Gastrocnemius medialis (tissue), 4 donors: Measurements from ENCODE around the gene IL17RB. TPM values are rescaled to one million over a fixed set of nuclear protein-coding genes. Genes with fewer than 3 reads are reported as not detected.
A peak's percentile ranks its signal among the peaks of the same experiment; 100 is the strongest.

Experiments used
- ATAC-seq, 2 donors: fragments of 150-250 bp; one replicate each; pipeline ENCODE4 v1.9.1; 2016
- DNase-seq, 2 donors: peaks; one replicate each; pipeline ENCODE4 v3.0.0-alpha.2; 2019
- H3K27ac ChIP-seq, 4 donors: fragments of 200-600 bp; sonication (generic); 1 replicate in 1 of 4; 2 replicates in 3 of 4; pipeline ENCODE4 v1.5.1; 2016 to 2018; ENCODE audit warnings: mild to moderate bottlenecking in 2 of 4, moderate library complexity in 1 of 4
- H3K27me3 ChIP-seq, 3 donors: fragments of 200-600 bp; sonication (generic) in 2 of 3; 1 replicate in 1 of 3; 2 replicates in 2 of 3; pipeline versions ENCODE4 v1.5.1 to v1.6.0; 2016 to 2019; ENCODE audit warnings: mild to moderate bottlenecking in 1 of 3, moderate library complexity in 1 of 3
- H3K36me3 ChIP-seq, 2 donors: fragments of 200-600 bp; sonication (generic) in 1 of 2; one replicate each; pipeline ENCODE4 v1.5.1; 2017 to 2018
- H3K4me1 ChIP-seq, 2 donors: fragments of 200-600 bp; sonication (generic) in 1 of 2; one replicate each; pipeline ENCODE4 v1.5.1; 2016 to 2017; ENCODE audit warnings: mild to moderate bottlenecking in 2 of 2
- H3K4me3 ChIP-seq, 4 donors: fragments of 200-600 bp; sonication (generic) in 3 of 4; 1 replicate in 1 of 4; 2 replicates in 3 of 4; pipeline ENCODE4 v1.5.1; 2016 to 2019; ENCODE audit warnings: mild to moderate bottlenecking in 2 of 4
- H3K9me3 ChIP-seq, 3 donors: fragments of 200-600 bp; sonication (generic) in 2 of 3; 1 replicate in 1 of 3; 2 replicates in 2 of 3; pipeline ENCODE4 v1.5.1; 2016 to 2019
- POLR2A ChIP-seq, 2 donors: fragments of 450-650 bp; IDR thresholded peaks; one replicate each; pipeline ENCODE4 v1.6.1; 2017; ENCODE audit warnings: antibody characterized with exemption in 2 of 2, mild to moderate bottlenecking in 2 of 2, moderate library complexity in 2 of 2
- in situ Hi-C, 4 donors: fragments of 200-750 bp; cut with MboI; loops; one replicate each; pipeline versions ENCODE4 v1.15.0 to v1.8.0; 2017; ENCODE audit warnings: low sequenced_read_pairs in 4 of 4
- intact Hi-C: fragments of 100-400 bp; cut with DNase I; formaldehyde crosslinking; loops from one replicate; pipeline ENCODE4 v1.15.1; 2023; ENCODE audit warnings: low total_unique reads
- total RNA-seq, 4 donors: library from RNA; depleted of rRNA; stranded (reverse); fragments of >200 nt; gene quantifications; one replicate each; pipeline versions ENCODE4 v1.1.0 to v1.2.3, GENCODE V29; 2016
- TF ChIP-seq, protein P1 (sequence below), 5 experiments: fragments of 450-650 bp in 3 of 5; fragments of 200-600 bp in 2 of 5; sonication (generic) in 2 of 5; IDR thresholded peaks in 4 of 5; conservative IDR thresholded peaks in 1 of 5; 1 replicate in 4 of 5; 2 replicates in 1 of 5; pipeline ENCODE4 v1.5.1; 2016 to 2019; ENCODE audit warnings: antibody characterized with exemption in 5 of 5, mild to moderate bottlenecking in 3 of 5, moderate library complexity in 3 of 5

The IL17RB gene
- total RNA-seq, 4 donors from 2014 or later = 0.41 to 1.4 (median 0.79) TPM

- intact Hi-C loops = loop anchor here (1.0 to 10.0 kb wide), 6 partner anchors 9 to 1717 kb away; partner anchors contain the start of genes ACTR8, CACNA2D3, CHDH and DCP1A
Observed at GRCh38 chr3:53891497-53892285, 45.3 kb downstream of the IL17RB start, which contains the start of gene SELENOK. Gene SELENOK, minus strand, starts transcription at chr3:53891859.

DNA sequence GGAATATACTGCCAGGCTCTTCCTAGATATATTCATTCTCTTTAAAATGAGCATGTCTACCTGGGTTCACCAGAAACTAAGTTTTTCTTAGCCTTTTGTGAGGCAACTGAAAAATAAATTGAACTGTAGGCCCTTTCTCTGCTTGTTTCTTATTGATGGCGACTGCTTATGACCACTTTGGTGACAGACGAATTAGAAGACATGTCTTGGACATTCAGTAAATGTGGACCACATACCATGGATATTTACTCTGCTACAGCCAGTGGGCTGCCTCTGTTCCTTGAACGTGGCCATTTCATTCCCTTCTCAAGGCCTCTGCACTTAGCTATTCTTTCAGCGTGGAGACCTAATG is 45.9 kb downstream of the IL17RB start:
- Histone ChIP-seq H3K36me3 (peaks cover 0 to 13% of the 10 kb centered on the region in 2 donors), H3K4me1 (peaks cover 14 to 22% of the 10 kb centered on the region in 2 donors), H3K27me3 (no peaks in the 10 kb centered on the region), H3K27ac (peak overlapping the region; percentile 92 to 97 (median 95)), H3K4me3 (peak overlapping the region; percentile 63 to 98 (median 96)), H3K9me3 (no peaks in the 10 kb centered on the region)
- in situ Hi-C loops (loop anchor here in 1 of 4 donors (25.0 kb wide), 1 partner anchor 555 kb away; the partner anchor contains the start of gene DCP1A), intact Hi-C loops (loop anchor here (5.0 to 10.0 kb wide), 3 partner anchors 230 to 1717 kb away; partner anchors contain the start of genes CACNA2D3, GNL3 and PBRM1)
- ATAC-seq (peak; percentile 1 to 6), DNase-seq (no peak)
- no peak for TF ChIP-seq POLR2A (IDR thresholded peaks at IDR 0.05)
- TF ChIP-seq, protein P1, sequence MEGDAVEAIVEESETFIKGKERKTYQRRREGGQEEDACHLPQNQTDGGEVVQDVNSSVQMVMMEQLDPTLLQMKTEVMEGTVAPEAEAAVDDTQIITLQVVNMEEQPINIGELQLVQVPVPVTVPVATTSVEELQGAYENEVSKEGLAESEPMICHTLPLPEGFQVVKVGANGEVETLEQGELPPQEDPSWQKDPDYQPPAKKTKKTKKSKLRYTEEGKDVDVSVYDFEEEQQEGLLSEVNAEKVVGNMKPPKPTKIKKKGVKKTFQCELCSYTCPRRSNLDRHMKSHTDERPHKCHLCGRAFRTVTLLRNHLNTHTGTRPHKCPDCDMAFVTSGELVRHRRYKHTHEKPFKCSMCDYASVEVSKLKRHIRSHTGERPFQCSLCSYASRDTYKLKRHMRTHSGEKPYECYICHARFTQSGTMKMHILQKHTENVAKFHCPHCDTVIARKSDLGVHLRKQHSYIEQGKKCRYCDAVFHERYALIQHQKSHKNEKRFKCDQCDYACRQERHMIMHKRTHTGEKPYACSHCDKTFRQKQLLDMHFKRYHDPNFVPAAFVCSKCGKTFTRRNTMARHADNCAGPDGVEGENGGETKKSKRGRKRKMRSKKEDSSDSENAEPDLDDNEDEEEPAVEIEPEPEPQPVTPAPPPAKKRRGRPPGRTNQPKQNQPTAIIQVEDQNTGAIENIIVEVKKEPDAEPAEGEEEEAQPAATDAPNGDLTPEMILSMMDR (IDR thresholded peaks at IDR 0.05 in 4 of 5, conservative IDR thresholded peaks at IDR 0.05 in 1 of 5) = no peak

More at GRCh38 chr3:53891497-53892285, 45.3 kb downstream of the IL17RB start, which contains the start of gene SELENOK:
- Histone ChIP-seq H3K4me3 (peak within 1 kb of the TSS; percentile 66 to 98 (median 96)), H3K36me3 (peaks cover 0 to 18% of the 10 kb centered on the region in 2 donors), H3K4me1 (peaks cover 14 to 22% of the 10 kb centered on the region in 2 donors), H3K27me3 (no peaks in the 10 kb centered on the region), H3K9me3 (no peaks in the 10 kb centered on the region), H3K27ac (peak within 1 kb of the TSS; percentile 92 to 97 (median 95))
- TF ChIP-seq POLR2A (IDR thresholded peaks at IDR 0.05) = peak; percentile 95 to 96
- TF ChIP-seq, protein P1 (IDR thresholded peaks at IDR 0.05 in 4 of 5, conservative IDR thresholded peaks at IDR 0.05 in 1 of 5) = no peak
- DNase-seq = peak; percentile 98 to 99
- peak; percentile 98 to 99 for ATAC-seq
- in situ Hi-C loops = loop anchor here in 1 of 4 donors (25.0 kb wide), 1 partner anchor 554 kb away; the partner anchor contains the start of gene DCP1A

- intact Hi-C loops (loop anchor here (10.0 kb wide), 2 partner anchors 1215 to 1725 kb away; partner anchors contain the start of genes GNL3 and PBRM1), in situ Hi-C loops (loop anchor here in 1 of 4 donors (25.0 kb wide), 1 partner anchor 562 kb away; the partner anchor contains the start of gene DCP1A)
Observed at GRCh38 chr3:53899750-53900149, 53.4 kb downstream of the IL17RB start.

GRCh38 chr3:53900666-53901331 is 54.4 kb downstream of the IL17RB start:
- H3K27ac ChIP-seq = no peak overlapping the region
- intact Hi-C loops (no loop called here), in situ Hi-C loops (no loop called here)
- TF ChIP-seq POLR2A (IDR thresholded peaks at IDR 0.05) = no peak
- TF ChIP-seq, protein P1 (IDR thresholded peaks at IDR 0.05 in 4 of 5, conservative IDR thresholded peaks at IDR 0.05 in 1 of 5) = no peak
- H3K4me1 ChIP-seq = no peaks in the 10 kb centered on the region
- H3K4me3 ChIP-seq = no peak overlapping the region
- peaks cover 0 to 11% (median 4%) of the 10 kb centered on the region in 3 donors for H3K27me3 ChIP-seq
- no peaks in the 10 kb centered on the region for H3K36me3 ChIP-seq
- ATAC-seq (no peak), DNase-seq (no peak)
- no peaks in the 10 kb centered on the region for H3K9me3 ChIP-seq

More at GRCh38 chr3:53899750-53900149, 53.4 kb downstream of the IL17RB start:
- no peak for ATAC-seq
- H3K27ac ChIP-seq = no peak overlapping the region
- H3K27me3 ChIP-seq = peaks cover 0 to 7% (median 4%) of the 10 kb centered on the region in 3 donors
- no peak for TF ChIP-seq POLR2A (IDR thresholded peaks at IDR 0.05)
- TF ChIP-seq, protein P1 (IDR thresholded peaks at IDR 0.05 in 4 of 5, conservative IDR thresholded peaks at IDR 0.05 in 1 of 5) = no peak
- H3K4me3 ChIP-seq = no peak overlapping the region
- H3K9me3 ChIP-seq = no peaks in the 10 kb centered on the region
- DNase-seq = no peak
- no peaks in the 10 kb centered on the region for H3K4me1 ChIP-seq
- H3K36me3 ChIP-seq = no peaks in the 10 kb centered on the region
